HG03064 (cell line): ENCODE measurements around the gene DNAH9.
"Not testable (repeated sequence)": the region's sequence is repeated elsewhere in the genome, so short reads cannot be mapped to it uniquely, and the experiment has no call there.

Source experiments
- ATAC-seq: cut with Tn5 transposase; IDR thresholded peaks from one replicate; pipeline ENCODE4 v1.9.1; 2021; ENCODE audit warnings: low read depth; ENCODE audit not compliant: unreplicated experiment

Gene DNAH9

DNA sequence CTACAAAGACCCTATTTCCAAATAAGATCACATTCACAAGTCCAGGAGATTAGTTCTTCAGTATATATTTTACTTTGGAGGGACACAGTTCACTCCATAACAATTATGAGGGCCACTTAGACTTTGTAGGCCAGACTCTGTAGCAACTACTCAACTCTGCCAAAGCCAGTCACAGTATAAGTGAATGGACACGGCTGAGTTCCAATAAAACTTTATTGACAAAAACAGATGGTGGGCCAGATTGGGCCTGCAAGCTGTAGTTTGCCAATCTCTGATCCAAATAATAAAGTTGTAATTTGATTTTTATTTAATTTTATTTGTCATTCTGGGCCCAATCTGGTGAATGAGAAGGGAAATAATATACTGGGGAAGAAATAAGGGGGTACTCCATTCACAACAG is 297.9 kb downstream of the DNAH9 start:
- no peak for ATAC-seq

DNA sequence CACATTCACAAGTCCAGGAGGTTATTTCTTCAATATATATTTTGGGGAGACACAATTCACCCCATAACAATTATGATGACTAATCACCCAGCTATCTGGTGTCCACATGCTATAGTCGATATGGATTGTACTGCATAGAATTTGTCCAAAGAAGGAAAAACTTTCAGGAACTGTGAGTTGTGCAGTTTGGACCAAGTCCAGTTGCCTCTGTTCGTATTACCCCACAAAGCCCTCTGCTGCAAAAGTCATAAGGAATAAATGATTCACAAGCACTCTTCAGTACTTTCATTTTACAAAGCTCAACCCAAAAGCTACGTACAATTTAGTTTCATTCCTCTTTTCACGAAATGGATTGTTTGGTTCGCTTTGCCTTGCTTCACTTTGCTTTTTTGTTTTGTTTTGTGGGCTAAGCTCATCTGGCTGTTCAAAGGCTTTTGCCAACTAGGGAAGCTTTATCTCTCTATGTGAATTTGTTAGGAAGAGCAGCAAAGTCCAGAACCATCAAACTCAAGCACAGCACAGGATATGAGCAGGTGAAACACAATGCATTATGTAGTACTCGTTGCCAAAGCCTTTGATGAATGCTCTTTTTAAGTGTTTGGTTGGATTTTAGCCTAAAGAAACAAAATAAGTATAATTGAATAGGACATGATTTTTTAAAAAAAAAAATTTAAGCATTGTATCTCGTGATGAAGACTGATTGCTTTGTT is 300.4 kb downstream of the DNAH9 start:
- ATAC-seq = no peak

DNA sequence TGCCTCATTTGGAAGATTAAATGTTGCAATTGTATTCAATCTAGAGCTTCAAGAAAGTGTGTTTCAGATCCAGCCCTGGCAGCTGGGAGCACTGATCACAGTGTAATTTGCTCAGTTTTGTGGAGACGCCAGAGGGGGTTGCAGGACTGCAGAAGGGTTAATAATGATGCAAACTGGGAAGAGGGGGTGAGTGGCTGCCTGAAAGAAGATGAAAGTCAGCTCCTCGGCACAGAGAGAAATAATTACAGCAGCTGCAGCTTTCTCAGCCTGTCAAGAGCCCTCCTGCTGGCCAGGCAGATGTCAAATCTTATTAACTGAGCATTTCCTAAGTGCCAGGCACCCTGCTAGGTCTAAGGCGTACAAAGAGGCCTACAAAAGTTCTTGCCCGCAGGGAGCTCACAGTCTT is 301.3 kb downstream of the DNAH9 start:
- ATAC-seq = no peak

DNA sequence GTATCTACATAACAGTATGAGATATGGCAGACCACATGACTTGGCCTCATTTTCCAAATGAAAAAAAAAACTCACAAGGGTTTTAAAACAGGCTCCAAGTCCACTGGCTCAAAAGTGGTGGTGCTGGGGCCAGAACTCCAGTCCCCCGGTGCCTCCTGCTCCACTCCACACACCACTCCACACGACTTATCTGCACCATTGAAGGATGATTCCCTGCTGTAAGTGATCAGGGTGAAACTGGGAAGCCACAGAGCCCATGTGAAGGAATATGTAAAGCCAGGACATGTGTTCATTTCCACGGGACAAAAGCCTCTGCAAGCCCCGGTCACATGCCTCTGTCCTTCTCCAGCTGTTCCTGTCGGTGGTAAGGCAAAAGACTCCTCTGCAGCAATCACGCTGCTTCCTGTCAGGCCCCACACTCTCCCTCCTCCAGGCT is 301.8 kb downstream of the DNAH9 start:
- ATAC-seq = no peak

DNA sequence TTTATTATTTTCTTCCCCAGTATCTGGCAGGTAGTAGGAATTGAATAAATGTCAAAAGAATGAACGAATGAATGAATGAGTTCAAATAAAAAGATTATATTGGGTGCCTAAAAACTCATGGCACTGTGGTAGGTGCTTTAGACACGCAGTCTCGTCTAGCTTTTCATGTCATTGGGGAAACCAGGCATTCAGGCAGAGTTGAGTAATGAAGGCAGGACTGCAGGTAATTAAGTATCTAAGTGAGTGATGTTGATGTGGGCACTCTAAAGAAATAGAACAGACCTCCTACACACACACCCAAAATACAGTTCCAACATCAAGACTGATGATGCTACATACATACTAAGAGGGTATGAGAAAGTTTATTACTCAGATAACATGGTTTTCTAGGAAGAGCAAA is 302.4 kb downstream of the DNAH9 start:
- no peak for ATAC-seq

DNA sequence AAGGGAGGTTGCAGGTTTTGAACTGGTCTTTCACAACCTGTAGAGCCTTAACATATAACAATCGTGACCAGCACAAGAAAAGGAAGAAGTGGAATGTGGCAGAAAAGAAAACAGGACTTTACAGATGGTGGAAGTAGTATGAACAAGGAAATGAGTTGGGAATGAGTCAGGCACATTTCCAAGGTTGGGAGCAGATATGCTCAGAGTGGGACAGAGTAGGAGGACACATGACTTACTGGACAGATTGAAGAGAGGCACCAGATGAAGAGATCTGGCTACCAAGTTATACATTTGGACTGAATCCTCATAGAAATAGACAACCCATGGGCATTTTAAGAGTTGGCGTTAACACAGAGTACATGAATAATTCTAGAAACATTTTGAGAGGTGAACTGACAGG is 303.7 kb downstream of the DNAH9 start:
- ATAC-seq = no peak

DNA sequence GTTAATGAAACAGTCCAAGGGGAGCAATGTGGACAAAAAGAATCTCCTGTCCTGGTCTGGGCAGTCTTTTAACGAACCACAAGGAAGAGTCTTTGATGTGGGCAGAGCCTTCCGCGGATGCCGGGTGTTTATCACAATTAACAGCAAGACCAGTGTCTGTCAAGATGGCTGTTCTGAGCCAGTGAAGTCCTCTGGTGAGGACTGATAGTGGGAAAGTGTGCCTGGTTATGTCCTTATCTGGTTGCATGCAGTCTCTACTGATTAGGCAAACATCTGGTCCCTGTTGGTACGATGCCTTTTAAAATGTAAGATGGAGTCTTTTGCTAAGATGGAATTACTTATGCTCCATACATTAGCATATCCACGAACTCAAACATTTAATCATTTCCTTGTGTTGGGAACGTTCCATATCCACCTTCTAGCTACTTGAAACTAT is 310.5 kb downstream of the DNAH9 start:
- no peak for ATAC-seq

DNA sequence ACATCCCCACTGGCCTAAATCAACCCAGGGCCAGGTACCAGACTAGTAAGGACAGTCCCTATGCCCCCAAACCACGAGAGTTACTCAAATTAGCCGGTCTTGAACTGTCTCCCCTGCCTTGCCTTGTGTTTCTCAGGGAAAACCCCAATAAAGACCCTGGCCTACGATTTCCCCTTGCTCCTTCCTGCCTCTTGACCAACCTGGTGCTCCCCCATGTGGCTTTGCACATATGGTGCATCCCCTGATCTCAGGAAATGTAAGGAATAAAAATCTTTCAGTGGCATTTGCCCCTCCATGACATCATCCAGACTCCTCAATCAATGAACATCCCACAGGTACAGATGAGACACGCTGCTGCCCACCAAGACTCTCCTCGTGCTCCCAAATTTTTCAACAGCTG is 311.1 kb downstream of the DNAH9 start:
- ATAC-seq = no peak

DNA sequence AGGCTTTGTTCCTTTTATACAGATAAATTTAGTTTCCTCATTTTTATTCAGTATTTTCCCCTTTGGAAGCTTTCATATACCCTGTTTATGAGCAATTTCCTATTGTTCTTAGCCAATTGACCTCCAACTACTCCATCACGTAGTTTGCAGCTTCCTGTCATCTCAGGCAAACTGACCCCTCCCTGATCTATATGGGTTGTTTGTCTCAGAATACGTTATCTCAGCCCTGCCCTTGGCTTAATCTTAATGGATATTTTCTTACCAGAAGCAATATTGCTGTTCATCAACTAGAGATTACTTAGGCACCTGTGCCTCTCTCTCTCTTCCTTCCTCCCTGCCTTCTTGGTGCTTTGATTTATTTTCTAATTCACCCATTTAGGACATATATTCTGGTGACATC is 317.8 kb downstream of the DNAH9 start:
- no peak for ATAC-seq

DNA sequence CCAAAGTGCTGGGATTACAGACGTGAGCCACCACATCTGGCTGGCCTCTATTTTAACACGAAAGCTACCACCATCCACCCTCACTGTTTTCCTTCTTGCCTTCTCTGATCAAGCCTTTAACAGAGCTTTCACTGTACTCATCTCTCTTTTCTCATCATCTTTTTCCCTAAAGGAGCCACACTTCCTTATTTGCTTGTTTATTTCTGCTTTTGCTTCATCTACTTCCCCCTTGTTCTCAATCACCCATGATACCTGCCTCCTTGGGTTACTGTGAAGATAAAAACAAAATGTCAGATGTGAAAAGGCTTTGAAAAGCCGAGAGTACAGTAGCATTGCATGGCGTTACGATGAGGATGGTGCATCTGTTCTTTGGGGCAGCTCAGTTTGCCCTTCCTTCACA is 319.1 kb downstream of the DNAH9 start:
- no peak for ATAC-seq

DNA sequence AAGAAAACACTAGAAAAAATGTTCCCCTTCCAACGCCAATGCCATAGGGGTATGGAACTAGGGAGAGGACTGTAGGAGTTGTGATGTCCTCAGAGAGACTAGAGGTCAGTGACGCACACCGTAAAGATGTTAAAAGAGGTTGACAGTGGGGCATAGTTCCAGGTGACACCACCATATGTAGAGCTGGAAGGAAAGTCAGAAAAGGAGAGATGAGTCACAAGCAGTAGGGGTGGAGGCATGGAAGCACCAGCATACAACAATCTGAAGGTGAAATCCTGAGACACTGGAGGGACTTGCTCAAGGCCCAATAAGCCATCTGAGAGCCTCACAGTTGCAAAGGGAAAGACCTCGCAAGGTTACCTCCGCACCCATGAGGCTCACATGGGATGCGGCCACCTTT is 323.0 kb downstream of the DNAH9 start:
- no peak for ATAC-seq

DNA sequence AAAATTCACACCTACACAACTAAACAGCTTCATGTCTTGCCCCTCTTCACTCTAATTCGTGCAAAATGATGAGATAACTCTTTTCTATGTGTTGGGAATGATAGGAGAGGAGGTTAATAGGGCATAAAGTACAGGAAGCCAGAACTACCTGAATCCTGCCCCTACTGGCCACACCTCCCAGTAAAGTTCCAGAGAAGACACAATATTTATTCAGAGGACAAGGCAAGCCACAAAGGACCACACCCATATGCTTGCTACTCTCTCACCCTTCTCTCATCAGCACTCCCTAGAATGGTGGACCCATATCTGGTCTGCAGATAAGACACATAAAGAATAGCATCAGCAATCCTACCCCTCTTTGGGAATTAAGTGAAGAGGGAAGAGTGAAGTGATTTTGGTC is 324.4 kb downstream of the DNAH9 start:
- ATAC-seq = no peak

DNA sequence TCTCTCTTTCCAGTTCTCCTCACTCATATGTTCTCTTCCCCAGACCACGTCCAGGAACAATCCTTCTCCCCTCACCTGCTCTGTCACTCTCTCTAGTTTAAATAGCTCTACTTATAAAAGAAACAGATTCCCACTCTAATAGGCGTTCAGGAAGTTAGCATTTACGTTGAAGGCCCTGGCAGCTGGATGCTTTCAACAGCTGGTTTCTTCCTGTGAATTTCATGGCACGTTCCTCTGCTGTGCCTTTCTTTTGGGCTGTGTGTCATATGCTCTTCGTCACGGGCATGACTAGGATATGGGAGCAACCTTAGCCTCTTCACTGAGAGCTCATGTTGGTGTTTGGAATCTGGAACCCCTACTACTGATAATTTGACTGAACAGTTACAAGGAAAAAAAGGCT is 325.8 kb downstream of the DNAH9 start:
- ATAC-seq = no peak

DNA sequence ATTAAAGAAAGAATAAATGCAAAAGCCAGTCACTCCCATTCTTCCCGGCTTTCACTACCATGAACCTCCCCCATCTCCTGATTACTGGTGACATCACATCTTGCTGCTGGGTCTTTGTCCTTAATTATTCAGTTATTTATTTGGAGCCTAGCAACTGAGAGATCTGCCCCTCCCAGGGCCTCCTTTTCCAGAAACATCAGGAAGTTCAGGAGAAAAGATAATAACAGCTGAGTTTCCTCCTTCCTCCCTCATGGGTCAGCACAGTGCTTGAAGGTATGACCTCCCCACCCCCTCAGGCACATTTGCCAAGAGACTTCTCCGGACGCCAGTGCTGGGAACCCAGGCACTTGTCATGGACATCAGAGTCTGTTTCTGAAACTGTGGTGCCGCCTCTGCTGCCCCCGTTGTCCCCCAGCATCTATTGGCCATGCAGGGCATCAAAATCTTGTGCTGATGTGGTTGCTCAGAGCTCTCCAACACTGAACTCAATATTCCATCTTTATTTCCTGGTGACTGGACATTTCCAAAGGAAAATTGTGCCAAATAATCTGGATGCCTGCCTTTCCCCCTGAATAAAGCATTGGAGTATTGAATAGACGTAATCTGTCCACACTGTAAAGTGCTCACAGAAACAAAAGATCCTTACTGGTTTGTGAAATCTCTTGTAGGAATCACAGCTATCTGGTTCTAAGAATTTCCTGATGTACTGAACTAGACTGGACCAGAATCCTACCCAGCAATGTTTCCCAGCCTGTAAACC is 327.2 kb downstream of the DNAH9 start:
- ATAC-seq = no peak

DNA sequence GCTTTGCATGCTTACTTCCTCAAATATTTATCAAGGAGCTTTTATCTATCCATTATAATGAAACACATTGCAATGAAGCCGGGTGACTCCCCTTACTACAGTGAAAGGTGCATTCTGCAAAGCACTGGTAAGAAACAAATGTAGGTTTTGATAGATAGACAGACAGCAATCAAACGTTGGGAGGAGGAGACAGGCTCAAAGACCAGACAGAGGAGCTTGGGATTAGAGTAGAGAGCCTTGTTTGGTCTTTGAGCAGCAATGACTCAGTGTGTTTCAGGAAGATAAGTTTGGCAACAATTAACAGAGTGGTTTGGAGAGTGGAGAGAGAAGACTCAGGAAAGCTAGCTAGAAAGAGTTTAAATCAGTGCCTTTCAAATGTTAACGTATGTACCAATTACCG is 330.2 kb downstream of the DNAH9 start:
- ATAC-seq = no peak

DNA sequence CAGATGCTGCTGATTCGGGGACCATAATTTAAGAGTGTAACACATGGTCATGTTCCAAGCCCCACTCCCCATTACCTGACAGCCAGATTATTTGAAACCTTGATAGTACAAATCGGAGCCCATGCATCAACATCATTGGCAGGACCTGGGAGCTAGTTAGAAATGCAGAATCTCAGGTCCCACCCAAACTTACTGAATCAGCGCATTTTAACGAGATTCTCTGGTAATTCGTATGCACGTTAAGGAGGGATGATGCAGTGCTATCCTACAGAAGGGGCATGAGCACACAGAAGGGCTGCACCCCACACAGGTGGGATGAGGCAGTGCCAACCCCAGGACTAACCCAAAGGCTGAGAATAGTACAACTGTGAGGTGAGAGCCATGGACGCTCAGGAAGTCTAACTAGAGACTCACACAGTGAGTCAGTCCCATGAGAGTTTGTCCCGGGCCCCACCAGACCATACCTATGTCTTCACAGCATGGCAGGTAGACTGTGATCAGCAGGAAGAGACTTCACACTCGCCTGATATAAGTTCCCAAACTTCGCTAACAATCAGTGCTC is 334.1 kb downstream of the DNAH9 start:
- ATAC-seq = no peak

DNA sequence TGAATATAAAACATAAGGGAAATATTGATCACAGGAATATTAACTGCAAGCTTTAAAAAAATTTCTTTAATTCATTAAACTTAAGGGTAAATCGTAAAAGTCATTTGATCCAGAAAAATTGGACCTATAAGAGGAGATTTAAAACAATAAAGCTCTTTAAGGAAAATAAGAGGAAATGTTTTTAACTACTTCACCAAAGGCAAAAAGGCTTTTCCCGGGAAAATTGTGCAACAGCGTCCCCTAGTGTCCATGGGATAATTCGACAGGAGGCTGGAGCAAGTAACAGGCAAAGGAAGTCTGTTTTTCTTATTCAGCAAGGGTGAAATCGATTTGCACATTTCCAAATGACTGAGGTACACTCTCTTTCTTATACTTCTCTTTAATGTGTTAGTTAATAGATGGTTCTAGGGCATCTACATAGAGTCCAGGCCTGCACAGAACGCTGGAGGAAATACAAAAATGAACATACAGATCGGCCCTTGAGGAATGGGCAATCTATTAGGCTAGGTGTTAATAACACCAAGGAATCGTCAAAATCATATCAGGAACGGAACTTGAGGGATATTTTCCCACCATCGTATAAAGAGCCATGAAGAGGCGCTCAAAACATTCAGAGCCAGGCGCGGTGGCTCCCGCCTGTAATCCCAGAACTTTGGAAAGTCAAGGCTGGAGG is 337.6 kb downstream of the DNAH9 start:
- ATAC-seq = no peak

DNA sequence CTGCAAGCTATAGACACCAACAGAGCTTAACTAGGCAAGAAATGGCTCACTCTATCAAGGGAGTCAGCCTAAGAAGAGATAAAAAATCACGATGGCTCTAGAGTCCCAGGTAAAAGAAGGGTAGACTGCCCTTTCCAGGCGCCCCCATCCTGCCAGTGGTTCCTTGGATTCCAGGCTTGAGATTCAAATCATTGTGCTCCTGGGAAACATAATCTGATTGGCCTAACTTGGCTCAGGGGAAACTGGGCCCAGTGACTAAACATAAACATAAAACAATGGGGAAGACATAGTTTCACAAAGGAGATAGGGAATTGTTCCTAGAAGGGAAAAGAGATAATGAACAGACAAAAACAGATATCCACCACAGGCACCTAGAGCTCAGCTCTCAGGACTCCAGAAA is 342.6 kb downstream of the DNAH9 start:
- ATAC-seq = no peak

DNA sequence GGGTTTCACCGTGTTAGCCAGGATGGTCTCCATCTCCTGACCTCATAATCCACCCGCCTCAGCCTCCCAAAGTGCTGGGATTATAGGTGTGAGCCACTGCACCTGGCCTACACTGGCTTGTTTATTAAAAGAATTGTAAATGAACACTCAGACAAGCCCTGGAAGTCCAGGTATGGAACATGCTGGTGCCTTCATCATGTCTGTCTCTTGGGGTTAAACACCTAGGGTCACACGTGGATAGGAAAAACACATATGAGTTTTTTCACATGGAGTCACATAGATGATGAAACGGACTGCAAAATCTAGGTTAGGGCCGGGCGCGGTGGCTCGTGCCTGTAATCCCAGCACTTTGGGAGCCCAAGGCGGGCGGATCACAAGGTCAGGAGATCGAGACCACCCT is 344.8 kb downstream of the DNAH9 start:
- ATAC-seq = not testable (repeated sequence)

DNA sequence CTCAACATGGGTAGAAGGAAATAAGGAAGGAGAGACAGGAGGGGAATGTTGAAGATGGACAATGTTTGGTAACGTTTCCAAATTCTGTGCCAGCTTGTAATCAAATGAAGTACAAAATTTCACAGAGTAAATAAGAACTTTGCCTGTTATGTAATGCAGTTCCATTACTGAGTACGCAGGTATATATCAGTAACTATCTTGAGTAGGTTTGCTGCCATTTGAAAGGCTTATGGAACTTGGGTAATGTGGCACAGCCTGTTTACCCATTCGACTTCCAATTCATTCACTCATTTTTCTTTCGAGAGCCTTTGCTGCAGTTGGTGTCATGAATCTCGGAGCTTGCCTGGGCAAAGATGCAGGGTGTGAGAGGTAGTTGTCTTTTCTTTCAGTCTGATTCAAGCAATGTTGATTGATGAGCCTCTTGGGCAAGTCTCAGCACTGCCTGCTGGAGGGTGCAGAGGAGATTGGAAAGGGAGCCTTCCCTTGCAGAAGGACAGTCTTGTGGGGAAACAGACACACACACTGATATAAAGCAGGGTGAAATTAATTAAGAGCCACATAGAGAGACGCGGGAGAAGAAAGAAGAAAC is 345.6 kb downstream of the DNAH9 start:
- no peak for ATAC-seq

DNA sequence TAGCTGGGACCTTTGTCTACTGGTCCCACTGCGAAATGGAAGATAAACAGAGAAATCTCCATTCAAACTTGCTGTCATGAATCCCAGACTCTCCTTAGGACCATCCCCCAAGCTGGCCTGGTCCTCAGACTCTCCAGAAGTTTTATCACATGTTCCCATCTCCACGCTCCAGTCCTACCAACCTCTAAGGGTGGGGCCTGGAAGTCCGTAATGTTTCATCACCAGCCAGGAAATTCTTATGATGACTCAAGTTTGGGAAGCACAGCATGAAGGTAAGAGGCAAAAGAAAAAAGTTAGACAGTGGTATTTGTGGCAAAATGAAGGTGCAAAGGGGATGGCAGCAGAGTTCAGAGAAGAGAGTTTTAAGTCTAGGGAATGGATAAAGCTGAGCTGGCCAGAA is 346.3 kb downstream of the DNAH9 start:
- no peak for ATAC-seq
